GM12892 (cell line): ENCODE data around the gene DMXL2.

ENCODE experiments used
- POLR2A ChIP-seq: IDR thresholded peaks from 2 replicates; pipeline ENCODE4 v1.6.1; 2011; ENCODE audit warnings: low read depth, low read length, control low read depth
- POLR2AphosphoS5 ChIP-seq: IDR thresholded peaks from 2 replicates; pipeline ENCODE4 v1.6.1; 2011; ENCODE audit warnings: low read depth, low read length, control low read depth

DNA sequence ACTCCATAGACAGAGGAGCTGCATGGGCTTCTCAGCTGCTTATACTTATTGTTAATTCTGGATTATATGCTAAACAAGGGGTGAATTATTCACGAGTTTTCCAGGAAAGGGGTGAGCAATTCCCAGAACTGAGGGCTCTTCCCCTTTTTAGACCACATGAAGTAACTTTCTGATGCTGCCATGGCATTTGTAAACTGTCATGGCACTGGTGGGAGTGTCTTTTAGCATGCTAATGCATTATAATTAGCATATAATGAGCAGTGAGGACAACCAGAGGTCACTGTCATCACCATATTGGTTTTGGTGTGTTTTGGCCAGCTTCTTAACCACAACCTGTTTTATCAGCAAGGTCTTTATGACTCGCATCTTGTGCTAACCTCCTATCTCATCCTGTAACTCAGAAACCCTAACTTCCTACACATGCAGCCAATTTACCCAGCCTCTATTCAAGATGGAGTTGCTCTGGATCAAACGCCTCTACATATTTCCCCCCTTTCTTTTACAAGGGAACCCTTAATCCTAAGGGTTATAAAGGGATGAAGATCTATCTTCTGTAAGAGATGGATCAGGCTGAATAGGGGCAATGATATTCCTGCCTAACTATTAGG is 12.1 kb upstream of the DMXL2 start:
- TF ChIP-seq POLR2AphosphoS5 (no peak), POLR2A (no peak)
